ENCODE measurements around the gene TNPO3. TPM values are rescaled to one million over a fixed set of nuclear protein-coding genes. Genes with fewer than 3 reads are reported as not detected.
"Not testable (repeated sequence)": the region's sequence is repeated elsewhere in the genome, so short reads cannot be mapped to it uniquely, and the experiment has no call there.

The TNPO3 gene
- total RNA-seq, 3 donors from 2014 or later: 71.4 to 73.9 (median 72.0) TPM

DNA sequence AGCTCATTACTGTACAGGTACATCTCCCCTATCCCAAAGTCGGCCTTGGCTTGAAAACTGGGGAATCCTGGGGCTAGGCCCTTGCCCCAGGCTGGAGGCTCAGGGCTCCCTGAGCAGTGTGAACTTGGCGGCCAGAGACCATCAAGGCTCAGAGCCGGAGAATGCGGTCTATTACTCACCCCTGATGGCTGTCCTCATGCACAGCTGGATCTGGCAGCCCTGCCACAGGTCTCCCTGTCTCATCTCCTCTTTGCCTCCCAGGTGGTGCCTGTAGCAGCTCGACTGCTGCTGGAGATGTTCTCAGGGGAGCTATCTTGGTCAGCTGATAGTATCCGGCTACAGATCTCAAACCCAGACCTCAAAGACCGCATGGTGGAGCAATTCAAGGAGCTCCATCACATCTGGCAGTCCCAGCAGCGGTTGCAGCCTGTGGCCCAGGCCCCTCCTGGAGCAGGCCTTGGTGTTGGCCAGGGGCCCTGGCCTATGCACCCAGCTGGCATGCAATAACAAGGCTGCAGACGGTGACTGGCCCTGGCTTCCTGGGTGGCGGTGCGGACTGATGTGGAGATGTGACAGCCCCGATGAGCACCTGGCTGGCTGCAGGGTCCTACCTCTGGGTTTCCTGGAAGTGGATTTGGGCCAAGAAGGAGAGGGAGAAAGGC lies 106.5 kb downstream of the TNPO3 start:
- no peaks in the 10 kb centered on the region for H3K9me3 Mint-ChIP-seq
- H3K4me1 Mint-ChIP-seq (ENCODE audit: low read depth): no peaks in the 10 kb centered on the region
- peaks cover 12% of the 10 kb centered on the region for H3K36me3 Mint-ChIP-seq (ENCODE audit: insufficient read depth)
- H3K27me3 Mint-ChIP-seq (ENCODE audit: low read depth): no peaks in the 10 kb centered on the region
- DNase-seq (no peak), ATAC-seq (no peak)
- H3K4me3 Mint-ChIP-seq: no peak overlapping the region

DNA sequence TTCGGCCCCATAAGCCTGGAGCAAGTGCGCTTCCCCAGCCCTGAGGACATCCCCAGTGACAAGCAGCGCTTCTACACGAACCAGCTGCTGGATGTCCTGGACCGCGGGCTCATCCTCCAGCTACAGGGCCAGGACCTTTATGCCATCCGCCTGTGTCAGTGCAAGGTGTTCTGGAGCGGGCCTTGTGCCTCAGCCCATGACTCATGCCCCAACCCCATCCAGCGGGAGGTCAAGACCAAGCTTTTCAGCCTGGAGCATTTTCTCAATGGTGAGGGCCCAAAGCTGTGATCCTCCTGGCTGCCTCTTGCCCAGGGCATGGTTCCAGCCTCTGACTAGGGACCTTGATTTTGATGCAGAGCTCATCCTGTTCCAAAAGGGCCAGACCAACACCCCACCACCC lies 107.1 kb downstream of the TNPO3 start:
- Mint-ChIP-seq H3K4me1 (ENCODE audit: low read depth) (no peaks in the 10 kb centered on the region), H3K4me3 (no peak overlapping the region), H3K27me3 (ENCODE audit: low read depth) (no peaks in the 10 kb centered on the region), H3K9me3 (no peaks in the 10 kb centered on the region), H3K36me3 (ENCODE audit: insufficient read depth) (peaks cover 6% of the 10 kb centered on the region)
- ATAC-seq (no peak), DNase-seq (no peak)

DNA sequence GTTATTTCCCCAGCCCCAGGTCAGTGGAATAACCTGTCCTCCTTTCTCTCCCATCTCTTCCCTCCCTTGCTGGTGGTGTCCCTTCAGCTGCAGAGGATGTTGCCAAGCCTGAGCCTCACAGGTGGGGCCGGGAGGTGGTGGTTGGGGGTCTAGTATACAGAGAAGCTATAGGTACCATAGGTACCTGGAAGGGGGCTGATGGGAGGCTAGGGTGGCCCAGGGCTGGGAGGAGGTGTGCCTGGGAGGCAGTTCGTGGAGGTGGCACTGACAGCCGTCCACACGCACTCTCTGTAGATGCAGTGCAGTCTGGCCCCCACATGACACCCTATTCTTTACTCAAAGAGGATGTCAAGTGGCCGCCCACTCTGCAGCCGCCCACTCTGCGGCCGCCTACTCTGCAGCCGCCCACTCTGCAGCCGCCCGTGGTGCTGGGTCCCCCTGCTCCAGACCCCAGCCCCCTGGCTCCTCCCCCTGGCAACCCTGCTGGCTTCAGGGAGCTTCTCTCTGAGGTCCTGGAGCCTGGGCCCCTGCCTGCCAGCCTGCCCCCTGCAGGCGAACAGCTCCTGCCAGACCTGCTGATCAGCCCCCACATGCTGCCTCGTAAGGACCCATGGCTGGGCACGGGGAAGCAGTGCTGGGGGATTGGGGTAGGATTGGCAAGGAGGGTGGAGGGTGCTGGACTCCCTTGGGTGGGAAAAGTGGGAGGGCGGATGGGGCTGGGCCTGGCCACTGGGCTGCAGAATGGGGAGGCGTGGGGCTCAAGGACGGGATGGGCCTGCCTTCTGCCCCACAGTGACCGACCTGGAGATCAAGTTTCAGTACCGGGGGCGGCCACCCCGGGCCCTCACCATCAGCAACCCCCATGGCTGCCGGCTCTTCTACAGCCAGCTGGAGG lies 107.7 kb downstream of the TNPO3 start:
- DNase-seq (no peak), ATAC-seq (peak in 1 of 2 donors; percentile 25)
- peaks cover 6% of the 10 kb centered on the region for H3K36me3 Mint-ChIP-seq (ENCODE audit: insufficient read depth)
- H3K4me3 Mint-ChIP-seq: no peak overlapping the region
- H3K4me1 Mint-ChIP-seq (ENCODE audit: low read depth): no peaks in the 10 kb centered on the region
- no peaks in the 10 kb centered on the region for H3K9me3 Mint-ChIP-seq
- no peaks in the 10 kb centered on the region for H3K27me3 Mint-ChIP-seq (ENCODE audit: low read depth)

DNA sequence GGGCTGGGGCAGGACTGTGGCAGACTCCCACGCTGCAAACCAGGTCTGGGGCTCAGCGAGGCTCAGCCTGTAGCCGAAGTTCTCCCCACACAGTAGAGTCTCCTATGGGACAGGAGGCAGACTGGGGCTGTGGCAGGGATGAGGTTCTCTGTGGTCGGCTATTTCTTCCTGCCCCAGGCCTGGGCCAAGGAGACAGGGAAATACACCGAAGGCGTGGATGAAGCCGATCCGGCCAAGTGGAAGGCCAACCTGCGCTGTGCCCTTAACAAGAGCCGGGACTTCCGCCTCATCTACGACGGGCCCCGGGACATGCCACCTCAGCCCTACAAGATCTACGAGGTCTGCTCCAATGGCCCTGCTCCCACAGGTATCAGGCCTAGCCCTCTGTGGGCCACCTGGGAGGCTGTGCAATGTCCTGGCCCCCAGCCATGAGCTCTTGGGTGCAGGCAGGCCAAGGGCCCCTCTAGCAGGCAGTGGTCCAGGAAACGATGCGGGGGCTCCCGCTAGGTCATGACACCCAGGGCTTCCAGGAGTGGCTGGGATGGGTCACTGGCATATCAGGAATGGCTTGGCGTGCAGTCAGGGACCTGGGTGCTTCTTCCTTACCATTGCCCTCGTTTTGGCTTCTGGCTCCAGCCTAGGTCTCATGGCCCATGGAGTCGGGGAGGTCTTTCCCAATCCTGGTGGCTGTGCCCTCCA lies 109.1 kb downstream of the TNPO3 start:
- H3K36me3 Mint-ChIP-seq (ENCODE audit: insufficient read depth): no peaks in the 10 kb centered on the region
- H3K4me3 Mint-ChIP-seq: no peak overlapping the region
- H3K9me3 Mint-ChIP-seq: no peaks in the 10 kb centered on the region
- peaks cover 7% of the 10 kb centered on the region for H3K4me1 Mint-ChIP-seq (ENCODE audit: low read depth)
- ATAC-seq (no peak), DNase-seq (no peak)
- H3K27me3 Mint-ChIP-seq (ENCODE audit: low read depth): no peaks in the 10 kb centered on the region

DNA sequence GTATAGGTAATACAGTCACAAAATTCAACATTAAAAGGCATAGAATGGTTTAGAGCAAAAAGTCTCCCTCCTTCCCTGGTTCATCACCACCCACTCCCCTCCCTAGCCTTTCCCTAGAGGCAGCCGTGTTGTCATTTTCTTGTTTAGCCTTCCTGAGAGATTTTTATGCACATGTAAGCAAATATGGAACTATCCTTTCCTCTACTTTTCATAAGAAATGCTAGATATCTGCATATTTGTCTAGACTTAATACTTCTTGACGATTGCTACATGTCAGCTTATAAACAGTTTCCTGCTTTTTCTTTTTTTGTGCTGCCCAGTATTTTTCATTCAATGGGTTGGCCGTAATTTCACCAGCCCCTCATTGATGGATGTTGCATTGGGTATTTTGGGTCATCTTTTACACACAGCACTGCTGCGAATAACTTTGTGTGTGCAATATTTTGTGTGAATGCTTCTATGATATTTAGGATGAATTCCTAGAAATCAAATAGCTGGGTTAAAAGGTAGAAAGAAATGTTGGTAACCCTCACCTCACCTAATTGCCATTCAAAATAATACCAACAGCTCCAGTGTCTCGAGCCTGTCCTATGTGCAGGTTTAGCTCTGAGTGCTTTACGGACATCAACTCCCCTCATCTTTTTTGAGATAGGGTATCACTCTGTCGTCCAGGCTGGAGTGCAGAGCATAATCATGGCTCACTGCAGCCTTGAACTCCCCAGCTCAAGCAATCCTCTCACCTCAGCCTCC lies 110.2 kb downstream of the TNPO3 start:
- H3K9me3 Mint-ChIP-seq: no peaks in the 10 kb centered on the region
- peaks cover 17% of the 10 kb centered on the region for H3K4me1 Mint-ChIP-seq (ENCODE audit: low read depth)

DNA sequence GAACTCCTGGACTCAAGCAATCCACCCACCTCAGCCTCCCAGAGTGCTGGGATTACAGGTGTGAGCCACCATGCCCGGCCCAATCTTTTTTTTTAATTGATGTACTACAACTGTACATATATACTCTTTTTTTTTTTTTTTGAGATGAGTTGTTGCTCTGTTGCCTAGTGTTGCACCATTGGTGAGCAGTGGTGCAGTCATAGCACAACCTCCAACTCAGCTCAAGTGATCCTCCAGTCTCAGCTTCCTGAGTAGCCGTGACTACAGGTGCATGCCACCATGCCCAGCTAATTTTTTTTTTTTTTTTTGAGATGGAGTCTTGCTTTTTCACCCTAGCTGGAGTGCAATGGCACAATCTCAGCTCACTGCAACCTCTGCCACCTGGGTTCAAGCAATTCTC lies 111.7 kb downstream of the TNPO3 start:
- ATAC-seq: not testable (repeated sequence)
- peaks cover 24% of the 10 kb centered on the region for H3K4me1 Mint-ChIP-seq (ENCODE audit: low read depth)

More for the DNA sequence above, 110.2 kb downstream of the TNPO3 start:
- DNase-seq: no peak
- H3K36me3 Mint-ChIP-seq (ENCODE audit: insufficient read depth): no peaks in the 10 kb centered on the region
- H3K27me3 Mint-ChIP-seq (ENCODE audit: low read depth): peaks cover 3% of the 10 kb centered on the region
- ATAC-seq: no peak
- H3K4me3 Mint-ChIP-seq: no peak overlapping the region

GRCh38 chr7:128941946-128942526 lies 112.9 kb downstream of the TNPO3 start:
- no peaks in the 10 kb centered on the region for H3K9me3 Mint-ChIP-seq
- no peak overlapping the region for H3K4me3 Mint-ChIP-seq
- H3K27me3 Mint-ChIP-seq (ENCODE audit: low read depth): peaks cover 11% of the 10 kb centered on the region
- ATAC-seq (no peak), DNase-seq (no peak)
- H3K36me3 Mint-ChIP-seq (ENCODE audit: insufficient read depth): no peaks in the 10 kb centered on the region
- H3K4me1 Mint-ChIP-seq (ENCODE audit: low read depth): peaks cover 28% of the 10 kb centered on the region

More for the DNA sequence above, 111.7 kb downstream of the TNPO3 start:
- not testable (repeated sequence) for H3K27me3 Mint-ChIP-seq (ENCODE audit: low read depth); H3K36me3 Mint-ChIP-seq (ENCODE audit: insufficient read depth); H3K9me3 Mint-ChIP-seq; DNase-seq; H3K4me3 Mint-ChIP-seq

DNA sequence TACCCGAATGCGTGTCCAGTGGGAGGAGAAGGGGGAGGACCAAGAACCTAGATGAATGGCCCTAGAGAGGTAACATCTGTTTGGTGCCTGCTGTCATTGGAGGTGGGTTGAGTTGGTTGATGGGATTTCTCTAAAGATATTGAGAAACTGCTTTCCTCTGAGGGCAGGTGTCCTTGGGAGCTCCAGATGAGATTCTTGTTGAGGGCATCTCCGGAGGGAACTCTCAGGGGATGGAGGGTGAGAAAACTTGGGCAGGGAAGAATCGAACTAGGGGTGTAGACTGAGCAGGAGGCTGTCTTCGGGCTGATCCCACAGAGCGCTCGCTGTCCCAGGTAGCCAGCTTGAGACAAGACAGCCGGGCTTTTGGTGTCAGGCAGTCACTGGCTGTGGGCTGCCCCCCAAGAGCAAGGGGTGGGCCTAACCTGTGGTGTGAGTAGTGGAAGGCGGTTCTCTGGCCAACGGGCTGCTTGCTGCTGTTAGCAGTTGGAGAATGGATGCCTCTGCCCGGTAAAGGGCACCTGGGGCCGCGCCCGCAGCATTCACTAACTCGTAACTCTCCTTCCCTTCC lies 113.5 kb downstream of the TNPO3 start:
- H3K27me3 Mint-ChIP-seq (ENCODE audit: low read depth): peaks cover 13% of the 10 kb centered on the region
- H3K9me3 Mint-ChIP-seq: no peaks in the 10 kb centered on the region
- ATAC-seq: no peak
- H3K4me3 Mint-ChIP-seq: peak overlapping the region; percentile 88
- no peak for DNase-seq
- peaks cover 31% of the 10 kb centered on the region for H3K4me1 Mint-ChIP-seq (ENCODE audit: low read depth)
- H3K36me3 Mint-ChIP-seq (ENCODE audit: insufficient read depth): no peaks in the 10 kb centered on the region

DNA sequence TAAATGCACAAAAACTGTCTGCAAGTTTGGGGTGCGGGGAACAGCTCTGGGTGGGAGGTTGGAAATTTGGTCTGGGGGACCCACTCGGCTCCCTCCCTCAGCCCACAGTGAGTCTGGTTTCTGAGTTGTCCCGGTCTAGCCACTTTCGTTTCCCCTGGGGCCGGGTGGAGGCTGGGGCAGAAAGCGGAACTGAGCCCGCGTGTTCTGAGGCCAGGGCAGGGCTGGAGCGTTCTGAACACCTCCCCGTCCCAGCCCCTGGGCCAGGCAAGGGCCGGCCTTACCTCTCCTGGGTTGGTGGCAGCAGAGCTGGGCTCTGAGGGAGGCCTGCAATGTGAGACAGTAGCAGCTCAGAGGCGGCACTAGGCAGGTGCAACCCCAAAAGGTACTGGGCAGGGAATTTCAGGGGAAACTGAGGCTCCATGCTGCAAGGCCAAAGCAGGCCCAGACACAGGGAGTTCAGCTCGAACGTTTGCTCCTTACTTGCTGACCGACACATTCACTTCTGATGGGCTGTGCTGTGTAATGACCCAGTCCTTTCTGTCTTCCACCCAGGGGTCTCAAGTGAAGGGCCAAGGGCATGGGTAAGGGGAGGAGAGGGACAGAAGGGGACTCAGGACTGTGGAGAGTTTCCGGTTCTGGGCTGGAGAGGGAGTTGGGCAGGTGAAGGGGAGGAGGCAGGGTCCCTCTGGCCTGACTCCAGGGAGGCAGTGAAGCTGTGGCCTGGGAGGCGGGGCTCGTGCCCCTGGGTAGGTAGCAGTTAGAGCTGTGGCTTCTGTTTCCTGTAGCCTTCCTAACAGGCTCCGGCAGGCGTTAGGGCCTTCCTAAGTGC lies 114.2 kb downstream of the TNPO3 start:
- H3K9me3 Mint-ChIP-seq: no peaks in the 10 kb centered on the region
- peaks cover 31% of the 10 kb centered on the region for H3K4me1 Mint-ChIP-seq (ENCODE audit: low read depth)
- peaks cover 13% of the 10 kb centered on the region for H3K27me3 Mint-ChIP-seq (ENCODE audit: low read depth)
- ATAC-seq (peak; percentile 16 to 23), DNase-seq (no peak)
- H3K36me3 Mint-ChIP-seq (ENCODE audit: insufficient read depth): no peaks in the 10 kb centered on the region
- peak overlapping the region; percentile 88 for H3K4me3 Mint-ChIP-seq

DNA sequence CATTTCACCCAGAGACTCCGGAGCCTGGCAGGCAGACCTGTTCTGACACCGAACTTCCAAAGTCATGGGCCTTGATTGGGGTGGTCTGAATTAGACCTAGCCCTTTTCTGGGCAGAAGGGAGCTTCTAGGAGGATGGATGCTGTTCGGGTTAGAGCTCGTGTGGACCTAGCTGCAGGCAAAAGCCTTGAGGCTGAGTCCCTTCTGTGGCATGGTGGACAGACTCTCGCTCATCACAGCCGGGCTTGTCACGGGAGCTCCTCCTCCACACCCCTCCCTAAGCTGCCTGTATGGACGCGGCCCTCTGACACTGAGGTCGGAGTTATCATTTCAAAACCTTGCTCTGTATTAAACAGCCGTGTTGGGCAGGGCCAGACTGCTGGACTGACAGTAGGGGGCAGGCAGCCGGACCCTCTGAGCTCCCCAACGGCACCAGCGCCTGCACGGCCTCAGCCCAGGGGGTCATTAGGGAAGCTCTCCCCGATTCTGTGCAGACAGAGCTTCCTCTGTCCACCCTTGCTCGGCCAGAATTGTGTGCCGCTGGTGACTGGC lies 115.0 kb downstream of the TNPO3 start:
- Mint-ChIP-seq H3K4me3 (peak overlapping the region; percentile 88), H3K36me3 (ENCODE audit: insufficient read depth) (no peaks in the 10 kb centered on the region), H3K4me1 (ENCODE audit: low read depth) (peaks cover 31% of the 10 kb centered on the region), H3K9me3 (no peaks in the 10 kb centered on the region), H3K27me3 (ENCODE audit: low read depth) (peaks cover 13% of the 10 kb centered on the region)
- DNase-seq (no peak), ATAC-seq (no peak)

DNA sequence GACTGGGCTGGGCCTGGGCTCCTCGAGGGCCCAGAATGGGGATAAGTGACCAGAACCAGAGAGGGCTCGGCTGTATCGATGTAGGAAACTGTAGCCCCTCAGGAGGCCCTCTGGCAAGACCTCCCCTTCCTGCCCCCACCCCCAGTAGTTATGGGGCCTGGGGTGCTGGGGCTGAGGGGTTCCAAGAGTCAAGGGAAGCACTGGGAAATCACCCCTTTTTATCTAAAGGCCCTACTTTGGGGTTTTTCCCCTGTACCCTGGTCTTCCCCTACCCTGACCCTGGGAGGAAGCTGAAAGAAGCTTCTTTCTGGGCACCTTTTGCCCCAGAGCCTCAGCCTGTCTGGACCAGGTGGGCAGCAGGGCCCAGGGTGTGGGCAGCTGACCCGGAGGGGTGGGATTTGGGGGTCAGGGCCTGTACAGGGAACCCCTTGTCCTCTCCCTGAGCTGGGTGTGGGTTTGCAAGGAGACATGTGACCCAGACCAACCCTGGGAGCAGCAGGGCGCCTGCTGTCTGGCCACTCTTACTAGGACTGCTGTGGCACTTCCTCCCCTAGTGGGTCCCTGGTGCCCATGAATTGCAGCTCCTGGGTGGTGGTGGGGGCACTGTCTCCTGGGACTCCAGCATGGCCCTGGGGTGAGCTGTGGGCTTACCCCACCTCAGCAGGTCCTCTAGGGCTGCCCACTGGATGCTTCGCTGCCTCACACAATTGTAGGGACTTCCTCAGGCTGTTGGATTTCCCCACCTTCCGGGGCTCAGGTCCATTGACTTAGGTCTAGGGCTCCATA lies 115.6 kb downstream of the TNPO3 start:
- Mint-ChIP-seq H3K4me1 (ENCODE audit: low read depth) (peaks cover 31% of the 10 kb centered on the region), H3K36me3 (ENCODE audit: insufficient read depth) (no peaks in the 10 kb centered on the region), H3K27me3 (ENCODE audit: low read depth) (peaks cover 13% of the 10 kb centered on the region), H3K4me3 (peak overlapping the region; percentile 88), H3K9me3 (no peaks in the 10 kb centered on the region)
- ATAC-seq: peak; percentile 3 to 9
- no peak for DNase-seq

DNA sequence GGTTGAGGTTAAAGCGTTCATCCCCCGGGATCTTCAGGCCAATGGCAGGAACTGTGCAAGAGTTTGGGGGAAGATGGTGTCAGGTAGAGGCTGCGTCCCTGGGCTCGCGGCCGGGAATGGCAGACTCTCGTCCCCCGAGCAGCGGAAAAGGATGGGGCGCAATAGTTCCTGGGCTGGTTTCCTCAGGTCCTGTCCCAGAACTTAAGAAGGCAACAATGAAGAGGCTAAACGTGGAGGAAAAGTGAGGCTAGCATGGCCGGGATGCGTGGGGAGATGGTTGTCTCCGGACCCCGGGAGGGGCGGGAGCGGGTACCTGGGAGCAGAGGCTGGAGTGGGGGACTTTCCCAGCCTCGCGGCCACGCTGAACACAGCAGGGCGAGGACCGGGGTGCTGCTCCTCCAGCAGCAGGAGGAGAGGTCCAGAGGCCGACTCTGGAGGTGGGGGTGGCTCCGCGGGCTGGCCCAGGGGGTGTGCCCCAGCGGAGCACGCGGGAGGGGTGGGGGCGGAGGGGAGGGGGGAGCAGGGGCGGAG lies 116.3 kb downstream of the TNPO3 start:
- ATAC-seq: peak; percentile 28 to 36
- Mint-ChIP-seq H3K9me3 (no peaks in the 10 kb centered on the region), H3K36me3 (ENCODE audit: insufficient read depth) (no peaks in the 10 kb centered on the region), H3K27me3 (ENCODE audit: low read depth) (peaks cover 13% of the 10 kb centered on the region), H3K4me3 (peak overlapping the region; percentile 88), H3K4me1 (ENCODE audit: low read depth) (peaks cover 33% of the 10 kb centered on the region)
- DNase-seq: no peak

All from activated T-cell treated with anti-CD3 and anti-CD28 coated beads, Interleukin-2, amount 50 U/mL, for 4 hours (primary cell).